A549 (cell line): Measurements from ENCODE around the gene NRIP2. TPM values are rescaled to one million over a fixed set of nuclear protein-coding genes. Genes with fewer than 3 reads are reported as not detected.

Experiments used
- ATAC-seq, 2 experiments: fragments of 200-7000 bp in 1 of 2; fragments of >200 bp in 1 of 2; cut with Nextera tagmentation in 1 of 2; cut with Tn5 transposase in 1 of 2; 3 replicates each; pipeline versions ENCODE4 v1.8.0 to v1.9.1; 2018 to 2020; ENCODE audit warnings: mild to moderate bottlenecking in 1 of 2, moderate library complexity in 1 of 2
- CTCF ChIA-PET: fragments of 300-600 bp; sonication (Branson Sonifier 250); formaldehyde crosslinking; extraction: SDS; loops from one replicate; lab custom pipeline; 2021; ENCODE audit warnings: antibody characterized with exemption, inconsistent platforms; lab: Yijun Ruan, JAX
- POLR2A ChIA-PET: fragments of 350-600 bp; formaldehyde crosslinking; extraction: SDS; loops from one replicate; lab custom pipeline; 2021; ENCODE audit warnings: antibody characterized with exemption, inconsistent platforms; lab: Yijun Ruan, JAX
- DNase-seq, 2 experiments: peaks; one replicate each; pipeline versions ENCODE4 v3.0.0 to v3.0.0-alpha.2; 2011 to 2016; ENCODE audit warnings: low read depth in 1 of 2, low spot score in 1 of 2
- FAIRE-seq: peaks from 2 replicates; lab custom pipeline; 2011; peaks lifted over from hg19 to GRCh38; lab: Jason Lieb, UNC
- H3K27ac ChIP-seq, 2 experiments: fragments of >200 bp; sonication (Bioruptor Twin); formaldehyde crosslinking; 3 replicates each; pipeline ENCODE4 v1.5.1; 2016 to 2017
- H3K4me1 ChIP-seq: fragments of >200 bp; sonication (Bioruptor Twin); formaldehyde crosslinking; 3 replicates; pipeline ENCODE4 v1.6.1; 2016
- H3K4me2 ChIP-seq: fragments of >200 bp; sonication (Bioruptor Twin); formaldehyde crosslinking; 3 replicates; pipeline ENCODE4 v1.6.1; 2016
- H3K4me3 ChIP-seq: fragments of >200 bp; sonication (Bioruptor Twin); formaldehyde crosslinking; 3 replicates; pipeline ENCODE4 v1.5.1; 2016
- H3K9me3 ChIP-seq: fragments of >200 bp; sonication (Bioruptor Twin); formaldehyde crosslinking; 3 replicates; pipeline ENCODE4 v1.6.1; 2016
- CBX2 ChIP-seq: fragments of 200-600 bp; sonication (generic); IDR thresholded peaks from 2 replicates; pipeline ENCODE4 v1.6.1; 2016; ENCODE audit warnings: low read depth, mild to moderate bottlenecking, borderline replicate concordance
- CBX8 ChIP-seq: fragments of 200-600 bp; sonication (generic); IDR thresholded peaks from 2 replicates; pipeline ENCODE4 v1.6.1; 2016
- CEBPB ChIP-seq, 2 experiments: fragments of >200 bp in 1 of 2; sonication (Bioruptor Twin) in 1 of 2; formaldehyde crosslinking in 1 of 2; IDR thresholded peaks; 2 replicates each; pipeline ENCODE4 v1.6.1; 2012 to 2016
- CHD4 ChIP-seq: fragments of 200-600 bp; sonication (generic); IDR thresholded peaks from 2 replicates; pipeline ENCODE4 v1.6.1; 2016; ENCODE audit warnings: antibody characterized with exemption, mild to moderate bottlenecking, borderline replicate concordance
- EHF ChIP-seq: fragments of 250-450 bp; sonication (Bioruptor Pico); IDR thresholded peaks from 2 replicates; pipeline ENCODE4 v1.5.0; 2020; ENCODE audit warnings: mild to moderate bottlenecking
- FOSL2 ChIP-seq, 2 experiments: fragments of 450-650 bp in 1 of 2; fragments of >200 bp in 1 of 2; sonication (Bioruptor Twin) in 1 of 2; formaldehyde crosslinking; IDR thresholded peaks; 2 replicates each; pipeline versions ENCODE4 v1.5.0 to v1.6.1; 2016 to 2020; ENCODE audit warnings: mild to moderate bottlenecking in 1 of 2, moderate library complexity in 1 of 2
- HOXA7 ChIP-seq: fragments of 250-450 bp; sonication (Bioruptor Pico); IDR thresholded peaks from 2 replicates; pipeline ENCODE4 v1.5.0; 2020; ENCODE audit warnings: mild to moderate bottlenecking, moderate library complexity
- HOXB13 ChIP-seq: fragments of 250-450 bp; sonication (Bioruptor Pico); IDR thresholded peaks from 2 replicates; pipeline ENCODE4 v1.5.0; 2020; ENCODE audit warnings: low read depth, mild to moderate bottlenecking, moderate library complexity
- JUN ChIP-seq, 2 experiments: fragments of >200 bp; sonication (Bioruptor Twin); formaldehyde crosslinking; IDR thresholded peaks; 2 replicates in 1 of 2; 3 replicates in 1 of 2; pipeline ENCODE4 v1.6.1; 2016 to 2017
- KDM1A ChIP-seq: fragments of 200-600 bp; sonication (generic); IDR thresholded peaks from 2 replicates; pipeline ENCODE4 v1.6.1; 2016; ENCODE audit warnings: low read depth, mild to moderate bottlenecking
- KDM5A ChIP-seq: fragments of 200-600 bp; sonication (generic); IDR thresholded peaks from 2 replicates; pipeline ENCODE4 v1.6.1; 2016; ENCODE audit warnings: antibody characterized with exemption, mild to moderate bottlenecking
- MAFK ChIP-seq: fragments of 450-650 bp; IDR thresholded peaks from 2 replicates; pipeline ENCODE4 v1.6.1; 2014; ENCODE audit not compliant: partially characterized antibody
- MYC ChIP-seq: IDR thresholded peaks from 2 replicates; pipeline ENCODE4 v1.6.1; 2012; ENCODE audit warnings: mild to moderate bottlenecking, inconsistent platforms, low read length, improper control_type of control experiment, borderline replicate concordance
- NPAS2 ChIP-seq: fragments of 250-450 bp; sonication (Bioruptor Pico); IDR thresholded peaks from 2 replicates; pipeline ENCODE4 v1.8.0; 2022; ENCODE audit warnings: mild to moderate bottlenecking, moderate library complexity, borderline replicate concordance
- NR3C1 ChIP-seq: fragments of >200 bp; sonication (Bioruptor Twin); formaldehyde crosslinking; IDR thresholded peaks from 3 replicates; pipeline ENCODE4 v1.6.1; 2017
- PHF8 ChIP-seq: fragments of 200-600 bp; sonication (generic); IDR thresholded peaks from 2 replicates; pipeline ENCODE4 v1.6.1; 2016; ENCODE audit warnings: low read depth, mild to moderate bottlenecking, antibody characterized with exemption, moderate library complexity, borderline replicate concordance
- POLR2A ChIP-seq: IDR thresholded peaks from 2 replicates; pipeline ENCODE4 v1.6.1; 2012; ENCODE audit warnings: mild to moderate bottlenecking, low read length
- RCOR1 ChIP-seq: fragments of 150-350 bp; IDR thresholded peaks from 2 replicates; pipeline ENCODE4 v1.6.1; 2014; ENCODE audit warnings: antibody characterized with exemption, low read length, low read depth
- SMC3 ChIP-seq: fragments of >200 bp; sonication (Bioruptor Twin); formaldehyde crosslinking; IDR thresholded peaks from 3 replicates; pipeline ENCODE4 v1.6.1; 2018; ENCODE audit warnings: inconsistent platforms
- SREBF2 ChIP-seq: fragments of 450-650 bp; IDR thresholded peaks from 2 replicates; pipeline ENCODE4 v1.6.1; 2014; ENCODE audit warnings: mild to moderate bottlenecking, moderate library complexity
- TFCP2L1 ChIP-seq: fragments of 250-450 bp; sonication (Bioruptor Pico); IDR thresholded peaks from 2 replicates; pipeline ENCODE4 v1.5.0; 2021; ENCODE audit warnings: mild to moderate bottlenecking
- TP53 ChIP-seq: fragments of 250-450 bp; sonication (Bioruptor Pico); IDR thresholded peaks from 2 replicates; pipeline ENCODE4 v1.5.0; 2021; ENCODE audit warnings: mild to moderate bottlenecking, moderate library complexity
- ZC3H11A ChIP-seq: fragments of 450-650 bp; IDR thresholded peaks from 2 replicates; pipeline ENCODE4 v1.6.1; 2014; ENCODE audit warnings: antibody characterized with exemption, mild to moderate bottlenecking
- ZFP36 ChIP-seq: fragments of 450-650 bp; IDR thresholded peaks from 2 replicates; pipeline ENCODE4 v1.6.1; 2014; ENCODE audit warnings: borderline replicate concordance; ENCODE audit not compliant: partially characterized antibody
- WGBS: methylation state at CpG from one replicate; pipeline ENCODE4 v1.1.6; 2017; ENCODE audit errors: missing lambda C conversion rate; 5-methylcytosine and 5-hydroxymethylcytosine counted together
- polyA plus RNA-seq, 4 experiments: library from polyadenylated mRNA; depleted of rRNA in 3 of 4; stranded (reverse); fragments of >200 nt; fragmentation: RNase III in 1 of 4; extraction: RNeasy Plus Mini Kit Qiagen cat#74134 plus additional on column Dnase treatment in 1 of 4; gene quantifications; 2 replicates in 3 of 4; 3 replicates in 1 of 4; pipeline ENCODE4 v1.2.3, GENCODE V29; 2011 to 2017
- TF ChIP-seq, protein P1 (sequence below): fragments of >200 bp; sonication (Bioruptor Twin); formaldehyde crosslinking; IDR thresholded peaks from 3 replicates; pipeline ENCODE4 v1.6.1; 2016
- TF ChIP-seq, protein P2 (sequence below): fragments of 150-350 bp; IDR thresholded peaks from 2 replicates; pipeline ENCODE4 v1.6.1; 2014; ENCODE audit warnings: low read depth, mild to moderate bottlenecking, low read length
- TF ChIP-seq, protein P3 (sequence below): IDR thresholded peaks from 2 replicates; pipeline ENCODE4 v1.6.1; 2012
- TF ChIP-seq, protein P4 (sequence below): fragments of >200 bp; sonication (Bioruptor Twin); formaldehyde crosslinking; IDR thresholded peaks from 3 replicates; pipeline ENCODE4 v1.5.1; 2016
- TF ChIP-seq, protein P5 (sequence below): IDR thresholded peaks from 2 replicates; pipeline ENCODE4 v1.6.1; 2012; ENCODE audit warnings: low read depth, borderline replicate concordance

NRIP2 gene
- polyA plus RNA-seq, 2 of the 4 experiments (the other 2 are of a cell fraction), result not detected

DNA sequence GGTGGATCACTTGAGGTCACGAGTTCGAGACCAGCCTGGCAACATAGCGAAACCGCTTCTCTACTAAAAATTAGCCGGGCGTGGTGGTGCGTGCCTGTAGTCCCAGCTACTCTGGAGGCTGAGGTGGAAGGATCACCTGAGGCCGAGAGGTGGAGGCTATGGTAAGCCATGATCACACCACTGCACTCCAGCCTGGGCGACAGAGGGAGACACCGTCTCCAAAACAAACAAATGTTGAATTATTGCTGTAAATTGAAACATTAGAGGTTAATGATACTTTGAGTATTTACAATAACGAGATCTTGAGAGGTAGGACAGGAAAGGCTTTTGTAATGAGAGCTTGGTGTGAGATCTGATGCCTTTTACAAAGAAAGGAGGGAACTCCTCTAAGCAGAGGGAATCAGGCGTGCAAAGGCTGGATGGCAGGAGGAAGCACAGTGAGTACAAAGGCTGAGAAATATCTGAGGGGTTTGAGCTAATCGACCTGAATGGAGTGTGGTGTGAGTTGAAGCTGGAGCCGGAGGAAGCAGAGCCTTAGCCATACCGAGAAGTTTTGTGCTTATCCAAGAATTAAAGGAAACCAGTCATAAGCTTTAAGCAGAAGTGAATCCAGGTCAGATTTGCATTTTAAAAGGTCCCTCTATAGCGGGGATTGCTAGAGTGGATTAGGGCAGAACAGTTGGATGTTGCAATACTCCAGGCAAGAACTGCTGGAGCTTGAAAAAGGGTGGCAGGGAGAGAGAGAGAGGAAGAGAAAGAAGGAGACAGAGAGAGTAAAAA, 43.3 kb upstream of the NRIP2 start:
- no peaks in the 10 kb centered on the region for H3K9me3 ChIP-seq
- ChIA-PET POLR2A (interaction anchor here (1.9 to 2.1 kb wide), 2 partner anchors 9 to 12 kb away, joined by 6 to 14 read pairs; partner anchors contain the start of gene TULP3), CTCF (interaction anchor here (0.8 to 1.4 kb wide), 3 partner anchors 9 to 66 kb away, joined by 3 to 7 read pairs (median 3); no protein-coding TSS in a partner anchor)
- H3K27ac ChIP-seq, result peak overlapping the region; percentile 95 to 96
- WGBS, result 37% methylated on average over 16 of the region's 16 CpGs
- DNase-seq (no peak), ATAC-seq (peak in 1 of 2 experiments; percentile 2; a peak in 2 of 6 replicates), FAIRE-seq (no peak)
- peak overlapping the region; percentile 89 for H3K4me3 ChIP-seq
- H3K4me2 ChIP-seq, result peak overlapping the region; percentile 85
- H3K4me1 ChIP-seq, result peaks cover 12% of the 10 kb centered on the region
- TF ChIP-seq RCOR1 (no peak), HOXA7 (CRISPR knock-in tag) (no peak), CEBPB (IDR thresholded peaks at IDR 0.05) (peak; percentile 12 to 60; a peak in 3 of 4 replicates), SREBF2 (no peak), PHF8 (no peak)

DNA sequence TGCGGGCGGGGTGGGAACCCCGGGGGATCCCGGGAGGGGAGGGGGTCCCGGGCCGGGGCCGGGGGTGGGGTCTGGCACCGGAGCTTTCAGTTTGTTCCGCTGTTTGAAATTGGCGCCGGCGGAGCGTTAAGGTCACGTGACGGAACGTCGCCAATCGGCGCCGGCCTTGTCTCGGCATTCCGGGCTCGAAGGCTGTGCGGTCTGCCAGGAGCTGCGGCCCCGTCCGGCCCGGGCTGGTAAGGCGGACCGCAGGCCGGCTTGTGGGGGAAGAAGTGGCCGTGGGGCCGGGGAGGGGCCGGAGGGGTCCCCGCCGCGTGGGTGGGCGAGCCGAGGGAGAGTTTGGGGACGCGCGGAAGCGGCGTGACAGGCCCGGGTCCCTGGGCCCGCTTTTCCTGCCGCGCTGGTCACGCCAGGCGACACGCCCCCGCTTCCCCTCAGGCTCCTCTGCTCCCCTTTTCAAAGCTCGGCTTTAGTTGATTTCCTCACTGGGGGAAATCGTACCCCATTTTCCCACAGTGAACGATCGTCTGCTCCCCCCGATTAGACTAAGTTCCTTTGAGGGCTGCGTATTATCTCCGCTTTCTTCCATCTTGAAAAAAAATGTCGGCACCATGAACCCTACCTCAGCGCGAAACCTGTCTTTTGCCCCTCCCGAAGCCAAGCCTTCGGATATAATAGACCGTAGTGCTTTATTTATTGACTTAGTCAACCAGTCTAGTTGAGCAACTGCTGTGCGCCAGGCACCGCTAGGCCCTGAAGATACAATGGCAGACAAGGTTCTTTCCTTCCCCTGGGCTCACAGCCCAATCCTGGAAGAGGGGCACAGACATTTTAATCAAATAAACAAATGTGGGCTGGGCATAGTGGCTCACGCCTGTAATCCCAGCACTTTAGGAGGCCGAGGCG, 42.5 kb upstream of the NRIP2 start, which contains the start of the genes FOXM1 and RHNO1:
Gene FOXM1 (minus strand): TSS at position 128 of the 906 bp plus-strand sequence. CDS start 2,696 bp downstream, outside the sequence.
Gene RHNO1 (plus strand): TSS at position 177 of the 906 bp plus-strand sequence. CDS start 8,144 bp downstream, outside the sequence.
- no peak for FAIRE-seq
- Histone ChIP-seq H3K4me1 (peaks cover 12% of the 10 kb centered on the region), H3K9me3 (no peaks in the 10 kb centered on the region), H3K4me3 (peak within 1 kb of the TSS; percentile 89), H3K4me2 (peak within 1 kb of the TSS; percentile 85), H3K27ac (peak within 1 kb of the TSS; percentile 95 to 96)
- DNase-seq, result peak; percentile 93 to 95
- 1% methylated on average over 47 of the region's 70 CpGs for WGBS
- ATAC-seq, result peak; percentile 90 to 92
- POLR2A ChIA-PET, result interaction anchor here (0.6 to 2.1 kb wide), 7 partner anchors 8 to 83 kb away, joined by 3 to 14 read pairs (median 3); partner anchors contain the start of genes ITFG2 and TULP3
- CTCF ChIA-PET, result interaction anchor here (0.6 to 1.4 kb wide), 8 partner anchors 8 to 67 kb away, joined by 3 to 7 read pairs (median 3); no protein-coding TSS in a partner anchor
- TF ChIP-seq FOSL2 (IDR thresholded peaks at IDR 0.05) (no peak), FOSL2 (CRISPR knock-in tag; IDR thresholded peaks at IDR 0.05) (peak; percentile 29; the same call in 1 of the 2 replicates), ZC3H11A (no peak), KDM1A (0 out of 2 replicates have a peak, but pooled peaks have one; percentile 68), RCOR1 (no peak), CEBPB (IDR thresholded peaks at IDR 0.05) (peak; percentile 66 to 87), MYC (no peak; the same call in 1 of the 2 replicates), CHD4 (0 out of 2 replicates have a peak, but pooled peaks have one; percentile 88), POLR2A (peak; percentile 70), PHF8 (peak; percentile 86), HOXB13 (CRISPR knock-in tag) (no peak), MAFK (no peak), CBX2 (no peak), EHF (CRISPR knock-in tag) (no peak), SMC3 (no peak), CBX8 (no peak), ZFP36 (no peak), NR3C1 (no peak), NPAS2 (no peak), TP53 (CRISPR knock-in tag) (no peak), JUN (IDR thresholded peaks at IDR 0.05) (peak in 1 of 2 experiments; percentile 89; a peak in 2 of 5 replicates), TFCP2L1 (CRISPR knock-in tag) (peak; percentile 84; the same call in 1 of the 2 replicates), KDM5A (0 out of 2 replicates have a peak, but pooled peaks have one; percentile 38)
- TF ChIP-seq, protein P1, sequence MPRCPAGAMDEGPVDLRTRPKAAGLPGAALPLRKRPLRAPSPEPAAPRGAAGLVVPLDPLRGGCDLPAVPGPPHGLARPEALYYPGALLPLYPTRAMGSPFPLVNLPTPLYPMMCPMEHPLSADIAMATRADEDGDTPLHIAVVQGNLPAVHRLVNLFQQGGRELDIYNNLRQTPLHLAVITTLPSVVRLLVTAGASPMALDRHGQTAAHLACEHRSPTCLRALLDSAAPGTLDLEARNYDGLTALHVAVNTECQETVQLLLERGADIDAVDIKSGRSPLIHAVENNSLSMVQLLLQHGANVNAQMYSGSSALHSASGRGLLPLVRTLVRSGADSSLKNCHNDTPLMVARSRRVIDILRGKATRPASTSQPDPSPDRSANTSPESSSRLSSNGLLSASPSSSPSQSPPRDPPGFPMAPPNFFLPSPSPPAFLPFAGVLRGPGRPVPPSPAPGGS, result peak; percentile 45; the same call in 2 of the 3 replicates
- TF ChIP-seq, protein P2, sequence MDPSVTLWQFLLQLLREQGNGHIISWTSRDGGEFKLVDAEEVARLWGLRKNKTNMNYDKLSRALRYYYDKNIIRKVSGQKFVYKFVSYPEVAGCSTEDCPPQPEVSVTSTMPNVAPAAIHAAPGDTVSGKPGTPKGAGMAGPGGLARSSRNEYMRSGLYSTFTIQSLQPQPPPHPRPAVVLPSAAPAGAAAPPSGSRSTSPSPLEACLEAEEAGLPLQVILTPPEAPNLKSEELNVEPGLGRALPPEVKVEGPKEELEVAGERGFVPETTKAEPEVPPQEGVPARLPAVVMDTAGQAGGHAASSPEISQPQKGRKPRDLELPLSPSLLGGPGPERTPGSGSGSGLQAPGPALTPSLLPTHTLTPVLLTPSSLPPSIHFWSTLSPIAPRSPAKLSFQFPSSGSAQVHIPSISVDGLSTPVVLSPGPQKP, result no peak
- TF ChIP-seq, protein P3, sequence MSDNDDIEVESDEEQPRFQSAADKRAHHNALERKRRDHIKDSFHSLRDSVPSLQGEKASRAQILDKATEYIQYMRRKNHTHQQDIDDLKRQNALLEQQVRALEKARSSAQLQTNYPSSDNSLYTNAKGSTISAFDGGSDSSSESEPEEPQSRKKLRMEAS, result peak; percentile 51
- TF ChIP-seq, protein P4, sequence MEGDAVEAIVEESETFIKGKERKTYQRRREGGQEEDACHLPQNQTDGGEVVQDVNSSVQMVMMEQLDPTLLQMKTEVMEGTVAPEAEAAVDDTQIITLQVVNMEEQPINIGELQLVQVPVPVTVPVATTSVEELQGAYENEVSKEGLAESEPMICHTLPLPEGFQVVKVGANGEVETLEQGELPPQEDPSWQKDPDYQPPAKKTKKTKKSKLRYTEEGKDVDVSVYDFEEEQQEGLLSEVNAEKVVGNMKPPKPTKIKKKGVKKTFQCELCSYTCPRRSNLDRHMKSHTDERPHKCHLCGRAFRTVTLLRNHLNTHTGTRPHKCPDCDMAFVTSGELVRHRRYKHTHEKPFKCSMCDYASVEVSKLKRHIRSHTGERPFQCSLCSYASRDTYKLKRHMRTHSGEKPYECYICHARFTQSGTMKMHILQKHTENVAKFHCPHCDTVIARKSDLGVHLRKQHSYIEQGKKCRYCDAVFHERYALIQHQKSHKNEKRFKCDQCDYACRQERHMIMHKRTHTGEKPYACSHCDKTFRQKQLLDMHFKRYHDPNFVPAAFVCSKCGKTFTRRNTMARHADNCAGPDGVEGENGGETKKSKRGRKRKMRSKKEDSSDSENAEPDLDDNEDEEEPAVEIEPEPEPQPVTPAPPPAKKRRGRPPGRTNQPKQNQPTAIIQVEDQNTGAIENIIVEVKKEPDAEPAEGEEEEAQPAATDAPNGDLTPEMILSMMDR, result no peak
- TF ChIP-seq, protein P5, sequence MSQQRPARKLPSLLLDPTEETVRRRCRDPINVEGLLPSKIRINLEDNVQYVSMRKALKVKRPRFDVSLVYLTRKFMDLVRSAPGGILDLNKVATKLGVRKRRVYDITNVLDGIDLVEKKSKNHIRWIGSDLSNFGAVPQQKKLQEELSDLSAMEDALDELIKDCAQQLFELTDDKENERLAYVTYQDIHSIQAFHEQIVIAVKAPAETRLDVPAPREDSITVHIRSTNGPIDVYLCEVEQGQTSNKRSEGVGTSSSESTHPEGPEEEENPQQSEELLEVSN, result no peak
